ENCODE results near the gene FRMD1. TPM values are rescaled to one million over a fixed set of nuclear protein-coding genes. Genes with fewer than 3 reads are reported as not detected.

The FRMD1 gene
- polyA plus RNA-seq, 3 donors = not detected

DNA sequence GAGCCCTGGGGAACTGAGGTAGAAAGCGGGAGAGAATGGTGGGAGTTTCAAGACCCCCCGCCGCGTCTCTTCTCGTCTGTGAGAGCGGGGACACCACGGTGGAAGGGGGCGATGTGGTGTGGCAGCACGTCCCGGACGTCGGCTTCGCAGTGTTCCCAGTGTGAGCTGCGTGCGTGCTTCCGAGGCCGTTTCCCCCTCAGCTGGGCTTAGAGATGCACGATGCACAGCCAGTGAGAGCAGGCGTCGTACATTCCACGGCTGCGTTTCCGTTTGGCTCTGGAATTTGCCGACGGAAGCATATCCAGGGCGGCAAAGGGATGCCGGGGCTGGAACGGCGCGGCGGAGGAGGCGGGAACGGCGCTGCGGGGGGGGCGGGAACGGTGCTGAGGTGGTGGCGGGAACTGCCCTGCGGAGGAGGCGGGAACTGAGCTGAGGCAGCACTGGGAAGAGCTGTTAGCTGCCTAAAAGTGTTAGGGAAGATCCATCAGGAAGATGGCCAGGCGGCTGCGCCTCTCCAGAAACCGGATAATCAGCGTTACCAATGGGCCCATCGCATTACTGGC, 43.8 kb downstream of the FRMD1 start:
- intact Hi-C loops (cut with micrococcal nuclease) = no loop called here
- H3K9ac ChIP-seq (ENCODE audit: insufficient read depth, low read length, poor library complexity, severe bottlenecking) = no peak overlapping the region
- H3K9me3 ChIP-seq (replicated peaks in 1 of 2; ENCODE audit: control insufficient read depth in 1 of 2, insufficient read depth in 1 of 2, low read length in 2 of 2) = peaks cover 50 to 62% of the 10 kb centered on the region in 2 donors
- H4K20me1 ChIP-seq (ENCODE audit: insufficient read depth, low read length) = no peaks in the 10 kb centered on the region
- Mint-ChIP-seq H3K27ac (peak overlapping the region in 1 of 7 donors; percentile 75), H3K4me1 (no peaks in the 10 kb centered on the region), H3K4me3 (peak overlapping the region in 1 of 2 donors; percentile 73), H3K9me3 (peaks cover 19 to 62% (median 51%) of the 10 kb centered on the region in 7 donors), H3K27me3 (ENCODE audit: low read depth in 3 of 3) (peaks cover 18 to 33% (median 27%) of the 10 kb centered on the region in 3 donors), H3K36me3 (peaks cover 3 to 4% of the 10 kb centered on the region in 2 donors)
- no peak for DNase-seq
- TF ChIP-seq, protein P1, sequence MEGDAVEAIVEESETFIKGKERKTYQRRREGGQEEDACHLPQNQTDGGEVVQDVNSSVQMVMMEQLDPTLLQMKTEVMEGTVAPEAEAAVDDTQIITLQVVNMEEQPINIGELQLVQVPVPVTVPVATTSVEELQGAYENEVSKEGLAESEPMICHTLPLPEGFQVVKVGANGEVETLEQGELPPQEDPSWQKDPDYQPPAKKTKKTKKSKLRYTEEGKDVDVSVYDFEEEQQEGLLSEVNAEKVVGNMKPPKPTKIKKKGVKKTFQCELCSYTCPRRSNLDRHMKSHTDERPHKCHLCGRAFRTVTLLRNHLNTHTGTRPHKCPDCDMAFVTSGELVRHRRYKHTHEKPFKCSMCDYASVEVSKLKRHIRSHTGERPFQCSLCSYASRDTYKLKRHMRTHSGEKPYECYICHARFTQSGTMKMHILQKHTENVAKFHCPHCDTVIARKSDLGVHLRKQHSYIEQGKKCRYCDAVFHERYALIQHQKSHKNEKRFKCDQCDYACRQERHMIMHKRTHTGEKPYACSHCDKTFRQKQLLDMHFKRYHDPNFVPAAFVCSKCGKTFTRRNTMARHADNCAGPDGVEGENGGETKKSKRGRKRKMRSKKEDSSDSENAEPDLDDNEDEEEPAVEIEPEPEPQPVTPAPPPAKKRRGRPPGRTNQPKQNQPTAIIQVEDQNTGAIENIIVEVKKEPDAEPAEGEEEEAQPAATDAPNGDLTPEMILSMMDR (IDR thresholded peaks at IDR 0.05) = no peak
- H3K27me3 ChIP-seq (ENCODE audit: control insufficient read depth in 2 of 2, insufficient read depth in 2 of 2, low read length in 2 of 2) = peaks cover 3 to 8% of the 10 kb centered on the region in 2 donors
- no peaks in the 10 kb centered on the region for H3K36me3 ChIP-seq (replicated peaks in 1 of 2; ENCODE audit: control insufficient read depth in 1 of 2, insufficient read depth in 2 of 2, low read length in 2 of 2)
- no peak overlapping the region for H3K27ac ChIP-seq (ENCODE audit: low read depth in 1 of 2, low read length in 2 of 2)
- no peaks in the 10 kb centered on the region for H3K4me1 ChIP-seq (ENCODE audit: control insufficient read depth in 1 of 2, insufficient read depth in 2 of 2, low read length in 2 of 2)
- no peak overlapping the region for H2AFZ ChIP-seq (ENCODE audit: insufficient read depth, low read depth, low read length, poor library complexity, severe bottlenecking)
- H3K4me2 ChIP-seq (replicated peaks; ENCODE audit: extremely low read depth, low read length, poor library complexity, severe bottlenecking) = no peak overlapping the region
- 37% methylated on average over 26 of the region's 45 CpGs for WGBS (ENCODE audit: insufficient coverage)
- no peak overlapping the region for H3K4me3 ChIP-seq (replicated peaks in 1 of 3; ENCODE audit: low read depth in 2 of 3, low read length in 3 of 3)
- H3K79me2 ChIP-seq (ENCODE audit: insufficient read depth, low read length) = no peaks in the 10 kb centered on the region

DNA sequence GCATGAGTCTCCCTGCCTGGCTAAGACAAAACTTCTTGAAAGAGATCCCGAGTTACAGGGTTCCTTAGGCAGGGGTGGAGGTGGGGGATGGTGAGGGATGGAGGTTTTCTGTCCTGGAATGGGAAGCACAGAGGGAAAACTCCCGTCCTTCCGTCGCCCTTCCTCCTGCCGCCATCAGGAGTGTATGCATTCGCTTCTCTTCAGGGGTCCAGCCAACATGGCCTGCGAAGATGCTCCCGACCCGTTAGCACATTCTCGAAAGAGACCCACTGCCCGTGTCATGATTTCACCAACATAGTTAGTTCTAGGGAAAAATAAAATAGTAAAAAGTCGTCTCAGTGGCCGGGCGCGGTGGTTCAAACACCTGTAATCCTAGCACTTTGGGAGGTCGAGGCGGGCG, 44.5 kb downstream of the FRMD1 start:
- Mint-ChIP-seq H3K27ac (no peak overlapping the region), H3K36me3 (peaks cover 3 to 4% of the 10 kb centered on the region in 2 donors), H3K4me3 (peak overlapping the region in 1 of 2 donors; percentile 73), H3K27me3 (ENCODE audit: low read depth in 3 of 3) (peaks cover 18 to 33% (median 27%) of the 10 kb centered on the region in 3 donors), H3K9me3 (peaks cover 16 to 56% (median 45%) of the 10 kb centered on the region in 7 donors), H3K4me1 (no peaks in the 10 kb centered on the region)
- H2AFZ ChIP-seq (ENCODE audit: insufficient read depth, low read depth, low read length, poor library complexity, severe bottlenecking) = no peak overlapping the region
- H3K9ac ChIP-seq (ENCODE audit: insufficient read depth, low read length, poor library complexity, severe bottlenecking) = no peak overlapping the region
- TF ChIP-seq, protein P1 (IDR thresholded peaks at IDR 0.05) = no peak
- no peak for DNase-seq
- H3K79me2 ChIP-seq (ENCODE audit: insufficient read depth, low read length) = no peaks in the 10 kb centered on the region
- H3K9me3 ChIP-seq (replicated peaks in 1 of 2; ENCODE audit: control insufficient read depth in 1 of 2, insufficient read depth in 1 of 2, low read length in 2 of 2) = peaks cover 44 to 55% of the 10 kb centered on the region in 2 donors
- 93% methylated on average over 8 of the region's 18 CpGs for WGBS (ENCODE audit: insufficient coverage)
- no peaks in the 10 kb centered on the region for H4K20me1 ChIP-seq (ENCODE audit: insufficient read depth, low read length)
- H3K27ac ChIP-seq (ENCODE audit: low read depth in 1 of 2, low read length in 2 of 2) = no peak overlapping the region
- peaks cover 3 to 8% of the 10 kb centered on the region in 2 donors for H3K27me3 ChIP-seq (ENCODE audit: control insufficient read depth in 2 of 2, insufficient read depth in 2 of 2, low read length in 2 of 2)
- H3K4me2 ChIP-seq (replicated peaks; ENCODE audit: extremely low read depth, low read length, poor library complexity, severe bottlenecking) = no peak overlapping the region
- no peaks in the 10 kb centered on the region for H3K4me1 ChIP-seq (ENCODE audit: control insufficient read depth in 1 of 2, insufficient read depth in 2 of 2, low read length in 2 of 2)
- intact Hi-C loops (cut with micrococcal nuclease) = no loop called here
- H3K36me3 ChIP-seq (replicated peaks in 1 of 2; ENCODE audit: control insufficient read depth in 1 of 2, insufficient read depth in 2 of 2, low read length in 2 of 2) = no peaks in the 10 kb centered on the region
- H3K4me3 ChIP-seq (replicated peaks in 1 of 3; ENCODE audit: low read depth in 2 of 3, low read length in 3 of 3) = no peak overlapping the region

Measured in CD14-positive monocyte (primary cell).